C4-2B (cell line): ENCODE results near the gene GPR65.
A peak's percentile ranks its signal among the peaks of the same experiment; 100 is the strongest.

Experiments used
- CTCF ChIP-seq: fragments of 450-650 bp; conservative IDR thresholded peaks from 2 replicates; pipeline ENCODE4 v1.5.1; 2017; ENCODE audit warnings: mild to moderate bottlenecking
- ZFX ChIP-seq: fragments of 450-650 bp; IDR thresholded peaks from 2 replicates; pipeline ENCODE4 v1.6.1; 2017

GRCh38 chr14:87992718-87993628 is 12.0 kb upstream of the GPR65 start, which contains the start of gene GALC:
- TF ChIP-seq CTCF (no peak), ZFX (peak; percentile 63; the same call in 1 of the 2 replicates)
